Osteocyte (in vitro differentiated cells): Measurements from ENCODE around the gene ENTPD3. TPM values are rescaled to one million over a fixed set of nuclear protein-coding genes. Genes with fewer than 3 reads are reported as not detected.

Experiments used
- DNase-seq: peaks from one replicate; pipeline ENCODE4 v3.0.0; 2021; ENCODE audit warnings: mixed read lengths; ENCODE audit not compliant: unreplicated experiment; ENCODE audit errors: extremely low spot score
- H3K27ac Mint-ChIP-seq: one replicate; pipeline ENCODE4 v1.8.0; 2021; ENCODE audit warnings: mild to moderate bottlenecking, mixed read lengths; ENCODE audit not compliant: unreplicated experiment
- H3K27me3 Mint-ChIP-seq: one replicate; pipeline ENCODE4 v1.8.0; 2021; ENCODE audit warnings: mixed read lengths; ENCODE audit not compliant: unreplicated experiment
- H3K36me3 Mint-ChIP-seq: one replicate; pipeline ENCODE4 v1.8.0; 2021; ENCODE audit warnings: mixed read lengths; ENCODE audit not compliant: unreplicated experiment
- H3K4me1 Mint-ChIP-seq: one replicate; pipeline ENCODE4 v1.8.0; 2021; ENCODE audit warnings: mixed read lengths; ENCODE audit not compliant: unreplicated experiment
- H3K4me3 Mint-ChIP-seq: one replicate; pipeline ENCODE4 v1.8.0; 2021; ENCODE audit warnings: mild to moderate bottlenecking, moderate library complexity, mixed read lengths; ENCODE audit not compliant: unreplicated experiment
- H3K9me3 Mint-ChIP-seq: one replicate; pipeline ENCODE4 v1.8.0; 2021; ENCODE audit warnings: mixed read lengths; ENCODE audit not compliant: unreplicated experiment
- total RNA-seq: library from RNA; stranded (reverse); gene quantifications from 2 replicates; pipeline ENCODE4 v1.2.1, GENCODE V29; 2021
- TF ChIP-seq, protein P1 (sequence below): fragments of 200-600 bp; sonication (generic); IDR thresholded peaks from 2 replicates; pipeline ENCODE4 v1.5.0; 2021; ENCODE audit warnings: antibody characterized with exemption, mild to moderate bottlenecking, moderate library complexity

ENTPD3 gene
- total RNA-seq, 1 donor from 2014 or later = not detected

DNA sequence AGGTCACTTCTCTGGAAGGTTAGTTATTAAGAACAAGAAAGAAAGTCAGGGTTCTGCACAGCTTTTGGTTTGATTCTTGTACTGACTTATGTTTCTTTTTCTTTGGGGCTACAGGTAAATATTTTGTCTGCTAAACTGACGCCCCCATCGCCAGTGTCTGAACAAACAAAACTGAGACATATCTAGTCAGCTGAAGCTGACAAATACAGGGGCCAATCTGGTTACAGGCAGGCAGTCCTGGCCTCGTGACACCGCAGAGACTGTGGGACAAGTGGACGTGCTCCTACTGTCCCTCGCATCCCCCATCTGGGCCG is 65.5 kb downstream of the ENTPD3 start:
- H3K4me3 Mint-ChIP-seq = peak overlapping the region; percentile 95
- TF ChIP-seq, protein P1, sequence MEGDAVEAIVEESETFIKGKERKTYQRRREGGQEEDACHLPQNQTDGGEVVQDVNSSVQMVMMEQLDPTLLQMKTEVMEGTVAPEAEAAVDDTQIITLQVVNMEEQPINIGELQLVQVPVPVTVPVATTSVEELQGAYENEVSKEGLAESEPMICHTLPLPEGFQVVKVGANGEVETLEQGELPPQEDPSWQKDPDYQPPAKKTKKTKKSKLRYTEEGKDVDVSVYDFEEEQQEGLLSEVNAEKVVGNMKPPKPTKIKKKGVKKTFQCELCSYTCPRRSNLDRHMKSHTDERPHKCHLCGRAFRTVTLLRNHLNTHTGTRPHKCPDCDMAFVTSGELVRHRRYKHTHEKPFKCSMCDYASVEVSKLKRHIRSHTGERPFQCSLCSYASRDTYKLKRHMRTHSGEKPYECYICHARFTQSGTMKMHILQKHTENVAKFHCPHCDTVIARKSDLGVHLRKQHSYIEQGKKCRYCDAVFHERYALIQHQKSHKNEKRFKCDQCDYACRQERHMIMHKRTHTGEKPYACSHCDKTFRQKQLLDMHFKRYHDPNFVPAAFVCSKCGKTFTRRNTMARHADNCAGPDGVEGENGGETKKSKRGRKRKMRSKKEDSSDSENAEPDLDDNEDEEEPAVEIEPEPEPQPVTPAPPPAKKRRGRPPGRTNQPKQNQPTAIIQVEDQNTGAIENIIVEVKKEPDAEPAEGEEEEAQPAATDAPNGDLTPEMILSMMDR = no peak
- no peaks in the 10 kb centered on the region for H3K9me3 Mint-ChIP-seq
- H3K27me3 Mint-ChIP-seq = no peaks in the 10 kb centered on the region
- H3K36me3 Mint-ChIP-seq = peaks cover 2% of the 10 kb centered on the region
- no peak for DNase-seq
- H3K4me1 Mint-ChIP-seq = peaks cover 30% of the 10 kb centered on the region
- H3K27ac Mint-ChIP-seq = peak overlapping the region; percentile 99

- Mint-ChIP-seq H3K4me1 (peaks cover 35% of the 10 kb centered on the region), H3K36me3 (peaks cover 6% of the 10 kb centered on the region), H3K4me3 (peak overlapping the region; percentile 95), H3K9me3 (no peaks in the 10 kb centered on the region), H3K27me3 (no peaks in the 10 kb centered on the region), H3K27ac (peak overlapping the region; percentile 99)
- TF ChIP-seq, protein P1 = no peak
- peak; percentile 98 for DNase-seq
These were observed 66.1 kb downstream of the ENTPD3 start for GRCh38 chr3:40452876-40453730.

GRCh38 chr3:40453933-40454332 is 66.9 kb downstream of the ENTPD3 start:
- H3K9me3 Mint-ChIP-seq = no peaks in the 10 kb centered on the region
- H3K27me3 Mint-ChIP-seq = no peaks in the 10 kb centered on the region
- DNase-seq = no peak
- TF ChIP-seq, protein P1 = no peak
- H3K4me1 Mint-ChIP-seq = peaks cover 42% of the 10 kb centered on the region
- H3K36me3 Mint-ChIP-seq = peaks cover 15% of the 10 kb centered on the region
- peak overlapping the region; percentile 95 for H3K4me3 Mint-ChIP-seq
- H3K27ac Mint-ChIP-seq = peak overlapping the region; percentile 15

DNA sequence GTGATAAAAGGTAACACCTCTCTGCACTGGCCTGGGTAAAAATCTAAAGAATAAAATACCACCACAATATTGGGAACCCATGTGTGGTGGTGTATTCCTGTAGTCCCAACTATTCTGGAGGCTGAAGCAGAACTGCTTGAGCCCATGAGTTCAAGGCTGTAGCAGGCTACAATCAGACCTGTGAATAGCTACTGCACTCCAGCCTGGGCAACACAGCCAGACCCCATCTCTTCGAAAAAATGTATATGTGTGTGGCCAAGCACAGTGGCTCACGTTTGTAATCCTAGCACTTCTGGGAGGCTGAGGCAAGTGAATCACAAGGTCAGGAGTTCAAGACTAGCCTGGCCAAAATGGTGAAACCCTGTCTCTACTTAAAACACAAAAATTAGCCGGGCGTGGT is 68.3 kb downstream of the ENTPD3 start:
- no peak overlapping the region for H3K27ac Mint-ChIP-seq
- no peaks in the 10 kb centered on the region for H3K27me3 Mint-ChIP-seq
- TF ChIP-seq, protein P1 = no peak
- peaks cover 20% of the 10 kb centered on the region for H3K36me3 Mint-ChIP-seq
- DNase-seq = no peak
- peaks cover 46% of the 10 kb centered on the region for H3K4me1 Mint-ChIP-seq
- H3K4me3 Mint-ChIP-seq = peak overlapping the region; percentile 80
- H3K9me3 Mint-ChIP-seq = no peaks in the 10 kb centered on the region

GRCh38 chr3:40456279-40456939 is 69.4 kb downstream of the ENTPD3 start:
- H3K9me3 Mint-ChIP-seq = no peaks in the 10 kb centered on the region
- H3K36me3 Mint-ChIP-seq = peaks cover 23% of the 10 kb centered on the region
- TF ChIP-seq, protein P1 = no peak
- H3K27ac Mint-ChIP-seq = peak overlapping the region; percentile 92
- no peaks in the 10 kb centered on the region for H3K27me3 Mint-ChIP-seq
- peaks cover 46% of the 10 kb centered on the region for H3K4me1 Mint-ChIP-seq
- peak overlapping the region; percentile 80 for H3K4me3 Mint-ChIP-seq
- no peak for DNase-seq
